Hepatocyte (in vitro differentiated cells): ENCODE measurements around the gene NMB. TPM values are rescaled to one million over a fixed set of nuclear protein-coding genes. Genes with fewer than 3 reads are reported as not detected.

ENCODE experiments used
- DNase-seq: peaks from one replicate; pipeline ENCODE4 v3.0.0-alpha.2; 2016; ENCODE audit warnings: low spot score
- H2AFZ ChIP-seq: fragments of 200-600 bp; sonication (generic); 2 replicates; pipeline ENCODE4 v1.6.0; 2016; ENCODE audit warnings: antibody characterized with exemption, mild to moderate bottlenecking
- H3K27ac ChIP-seq: fragments of 200-600 bp; sonication (generic); 2 replicates; pipeline ENCODE4 v1.5.1; 2016; ENCODE audit warnings: mild to moderate bottlenecking
- H3K27me3 ChIP-seq: fragments of 200-600 bp; sonication (generic); 2 replicates; pipeline ENCODE4 v1.6.1; 2016
- H3K36me3 ChIP-seq: fragments of 200-600 bp; sonication (generic); replicated peaks from 2 replicates; pipeline ENCODE4 v1.5.1; 2016; ENCODE audit warnings: low read depth; ENCODE audit not compliant: insufficient read depth
- H3K4me1 ChIP-seq: fragments of 200-600 bp; sonication (generic); 2 replicates; pipeline ENCODE4 v1.5.1; 2016; ENCODE audit warnings: mild to moderate bottlenecking, moderate library complexity; ENCODE audit not compliant: insufficient read depth
- H3K4me2 ChIP-seq: fragments of 200-600 bp; sonication (generic); 2 replicates; pipeline ENCODE4 v1.6.0; 2016
- H3K4me3 ChIP-seq: fragments of 200-600 bp; sonication (generic); 2 replicates; pipeline ENCODE4 v1.5.1; 2016; ENCODE audit warnings: mild to moderate bottlenecking
- H3K79me2 ChIP-seq: fragments of 200-600 bp; sonication (generic); 2 replicates; pipeline ENCODE4 v1.6.0; 2017; ENCODE audit warnings: mild to moderate bottlenecking
- H3K9me2 ChIP-seq: fragments of 200-600 bp; sonication (generic); replicated peaks from 2 replicates; pipeline ENCODE4 v1.6.0; 2017; ENCODE audit warnings: mild to moderate bottlenecking; ENCODE audit not compliant: insufficient read depth
- H3K9me3 ChIP-seq: fragments of 200-600 bp; sonication (generic); 2 replicates; pipeline ENCODE4 v1.5.1; 2016; ENCODE audit warnings: low read depth, mild to moderate bottlenecking
- H4K20me1 ChIP-seq: fragments of 200-600 bp; sonication (generic); 2 replicates; pipeline ENCODE4 v1.6.0; 2016; ENCODE audit warnings: mild to moderate bottlenecking; ENCODE audit not compliant: insufficient read depth, poor library complexity, severe bottlenecking
- CTCF ChIP-seq: fragments of 200-600 bp; sonication (generic); IDR thresholded peaks from 2 replicates; pipeline ENCODE4 v1.5.1; 2016; ENCODE audit warnings: antibody characterized with exemption, mild to moderate bottlenecking; ENCODE audit not compliant: poor library complexity
- EZH2 ChIP-seq: fragments of 200-600 bp; sonication (generic); IDR thresholded peaks from 2 replicates; pipeline ENCODE4 v1.6.1; 2016; ENCODE audit warnings: antibody characterized with exemption, mild to moderate bottlenecking, borderline replicate concordance
- EZH2phosphoT487 ChIP-seq: fragments of 200-600 bp; sonication (generic); IDR thresholded peaks from one replicate; pipeline ENCODE4 v1.6.1; 2018; ENCODE audit warnings: antibody characterized with exemption, mild to moderate bottlenecking, low read depth, moderate library complexity; ENCODE audit not compliant: unreplicated experiment, severe bottlenecking
- WGBS: methylation state at CpG from one replicate; pipeline ENCODE4 v1.1.6; 2016; ENCODE audit warnings: low lambda C conversion rate; ENCODE audit errors: missing lambda C conversion rate; 5-methylcytosine and 5-hydroxymethylcytosine counted together
- polyA plus RNA-seq: library from polyadenylated mRNA; unstranded; fragments of >200 nt; fragmentation: Nextera tagmentation; extraction: Ambion mirVana; gene quantifications from 2 replicates; pipeline ENCODE4 v1.2.1, GENCODE V29; 2016
- total RNA-seq: library from RNA; depleted of rRNA; stranded (reverse); fragments of >200 nt; gene quantifications from 2 replicates; pipeline ENCODE4 v1.2.3, GENCODE V29; 2014

Gene NMB
- total and polyA plus RNA-seq, 2 experiments from 2014 or later = 3.8 to 15.4 TPM

- Histone ChIP-seq H3K9me2 (no peaks in the 10 kb centered on the region), H4K20me1 (no peaks in the 10 kb centered on the region), H3K4me3 (no peak overlapping the region), H3K27me3 (no peaks in the 10 kb centered on the region), H3K4me2 (no peak overlapping the region), H3K27ac (no peak overlapping the region), H3K79me2 (peaks cover 95% of the 10 kb centered on the region), H3K4me1 (peaks cover 10% of the 10 kb centered on the region), H3K9me3 (no peaks in the 10 kb centered on the region), H3K36me3 (no peaks in the 10 kb centered on the region), H2AFZ (no peak overlapping the region)
- over 99% methylated on average over 7 of the region's 7 CpGs for WGBS
- DNase-seq = no peak
- TF ChIP-seq EZH2 (no peak), EZH2phosphoT487 (no peak), CTCF (no peak)
These were observed 46.4 kb downstream of the NMB start for GRCh38 chr15:84611631-84612030.

DNA sequence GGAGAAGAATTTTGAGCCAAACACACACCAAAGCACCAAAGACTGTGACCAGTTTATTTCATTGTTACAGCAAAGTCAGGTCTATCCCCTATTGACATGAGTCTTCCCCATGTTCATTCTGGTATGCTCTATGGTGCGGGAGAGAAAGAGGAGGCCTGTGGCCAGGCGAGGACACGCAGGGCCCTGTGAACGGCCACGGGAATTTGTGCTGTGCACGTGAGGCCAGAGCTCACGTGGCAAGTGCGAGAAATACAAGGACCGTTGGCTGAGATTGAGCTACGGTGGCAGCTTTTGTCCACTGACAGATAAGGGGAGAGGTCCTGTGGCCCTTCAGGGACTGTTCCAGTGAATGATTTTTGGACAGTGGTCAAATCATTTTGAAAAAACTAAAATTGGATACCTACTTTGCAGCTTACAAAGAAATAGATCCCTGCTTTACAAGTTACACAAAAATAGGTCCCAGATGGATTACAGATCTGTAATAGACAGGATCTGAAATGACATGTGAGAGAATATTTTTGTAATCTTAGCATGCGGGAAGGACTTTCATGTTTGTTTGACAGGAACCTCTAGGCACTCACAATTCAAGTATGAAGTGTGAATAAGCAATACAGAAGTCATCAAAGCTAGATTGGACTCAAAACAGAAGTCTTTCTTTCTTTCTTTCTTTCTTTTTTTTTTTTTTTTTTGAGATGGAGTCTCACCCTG, 48.0 kb downstream of the NMB start:
- H3K27me3 ChIP-seq = no peaks in the 10 kb centered on the region
- 90% methylated on average over 11 of the region's 11 CpGs for WGBS
- TF ChIP-seq EZH2 = no peak
- no peak for TF ChIP-seq EZH2phosphoT487
- no peak for TF ChIP-seq CTCF

GRCh38 chr15:84608707-84609284, 49.2 kb downstream of the NMB start:
- H3K27ac ChIP-seq = no peak overlapping the region
- 35% methylated on average over 1 of the region's 1 CpG for WGBS
- no peaks in the 10 kb centered on the region for H3K9me3 ChIP-seq
- no peak overlapping the region for H3K4me3 ChIP-seq
- H2AFZ ChIP-seq = no peak overlapping the region
- no peaks in the 10 kb centered on the region for H3K9me2 ChIP-seq
- TF ChIP-seq EZH2phosphoT487 (no peak), CTCF (no peak), EZH2 (no peak)
- H3K27me3 ChIP-seq = no peaks in the 10 kb centered on the region
- no peak for DNase-seq
- H3K4me2 ChIP-seq = no peak overlapping the region
- H3K4me1 ChIP-seq = peaks cover 28% of the 10 kb centered on the region
- peaks cover 85% of the 10 kb centered on the region for H3K79me2 ChIP-seq
- no peaks in the 10 kb centered on the region for H3K36me3 ChIP-seq
- H4K20me1 ChIP-seq = no peaks in the 10 kb centered on the region

More for the DNA sequence above, 48.0 kb downstream of the NMB start:
- Histone ChIP-seq H2AFZ (no peak overlapping the region), H3K9me3 (no peaks in the 10 kb centered on the region), H3K79me2 (peaks cover 87% of the 10 kb centered on the region), H3K4me3 (no peak overlapping the region), H4K20me1 (no peaks in the 10 kb centered on the region), H3K4me2 (no peak overlapping the region), H3K9me2 (no peaks in the 10 kb centered on the region), H3K27ac (no peak overlapping the region), H3K36me3 (no peaks in the 10 kb centered on the region), H3K4me1 (peaks cover 24% of the 10 kb centered on the region)
- no peak for DNase-seq
